Liver (tissue), 9 donors: ENCODE measurements around the gene CEACAM16. TPM values are rescaled to one million over a fixed set of nuclear protein-coding genes. Genes with fewer than 3 reads are reported as not detected.

Source experiments
- DNase-seq: peaks from one replicate; pipeline ENCODE4 v3.0.0-alpha.2; 2017; ENCODE audit warnings: low spot score
- H3K27ac ChIP-seq, 2 donors: one replicate each; pipeline ENCODE4 v1.7.0; 2013; ENCODE audit warnings: inconsistent platforms in 2 of 2, low read length in 2 of 2, control low read depth in 1 of 2, low read depth in 1 of 2, mild to moderate bottlenecking in 1 of 2
- H3K27me3 ChIP-seq, 4 donors: one replicate each; pipeline versions ENCODE4 v1.6.1 to v1.7.0; 2013; ENCODE audit warnings: low read length in 3 of 4, inconsistent platforms in 1 of 4, mild to moderate bottlenecking in 1 of 4, moderate library complexity in 1 of 4; ENCODE audit not compliant: control insufficient read depth in 4 of 4, insufficient read depth in 4 of 4
- H3K36me3 ChIP-seq, 4 donors: one replicate each; pipeline versions ENCODE4 v1.6.1 to v1.7.0; 2013; ENCODE audit warnings: low read length in 3 of 4, mild to moderate bottlenecking in 3 of 4, low read depth in 1 of 4, moderate library complexity in 1 of 4; ENCODE audit not compliant: control insufficient read depth in 4 of 4, insufficient read depth in 3 of 4
- H3K4me1 ChIP-seq, 4 donors: one replicate each; pipeline versions ENCODE4 v1.6.1 to v1.7.0; 2013; ENCODE audit warnings: low read length in 3 of 4, mild to moderate bottlenecking in 3 of 4, moderate library complexity in 1 of 4; ENCODE audit not compliant: control insufficient read depth in 4 of 4, insufficient read depth in 4 of 4
- H3K4me3 ChIP-seq, 3 donors: one replicate each; pipeline versions ENCODE4 v1.6.1 to v1.7.0; 2013; ENCODE audit warnings: low read length in 3 of 3, control low read depth in 1 of 3, low read depth in 1 of 3, mild to moderate bottlenecking in 1 of 3
- H3K9ac ChIP-seq, 2 donors: one replicate each; pipeline ENCODE4 v1.7.0; 2013; ENCODE audit warnings: low read length in 2 of 2, mild to moderate bottlenecking in 2 of 2, moderate library complexity in 2 of 2, control low read depth in 1 of 2, low read depth in 1 of 2
- H3K9me3 ChIP-seq, 4 donors: one replicate each; pipeline versions ENCODE4 v1.6.1 to v1.7.0; 2013; ENCODE audit warnings: low read length in 3 of 4; ENCODE audit not compliant: control insufficient read depth in 4 of 4
- CTCF ChIP-seq: fragments of 150-350 bp; IDR thresholded peaks from 2 replicates; pipeline ENCODE4 v1.5.1; 2017; ENCODE audit warnings: improper control_type of control experiment, low read depth, low read length; ENCODE audit not compliant: missing input control
- EGR1 ChIP-seq, 2 donors: IDR thresholded peaks; 2 replicates each; pipeline ENCODE4 v1.6.1; 2016 to 2018; ENCODE audit warnings: antibody characterized with exemption in 2 of 2, low read depth in 2 of 2
- FOXA1 ChIP-seq: IDR thresholded peaks from 2 replicates; pipeline ENCODE4 v1.6.1; 2016; ENCODE audit warnings: antibody characterized with exemption
- GABPA ChIP-seq, 2 donors: IDR thresholded peaks in 1 of 2; conservative IDR thresholded peaks in 1 of 2; 2 replicates each; pipeline ENCODE4 v1.6.1; 2016; ENCODE audit warnings: antibody characterized with exemption in 2 of 2, mild to moderate bottlenecking in 1 of 2, moderate library complexity in 1 of 2
- HNF4A ChIP-seq, 2 donors: conservative IDR thresholded peaks; 2 replicates each; pipeline ENCODE4 v1.6.1; 2016; ENCODE audit warnings: antibody characterized with exemption in 2 of 2, mild to moderate bottlenecking in 2 of 2
- HNF4G ChIP-seq: IDR thresholded peaks from 2 replicates; pipeline ENCODE4 v1.6.1; 2016; ENCODE audit warnings: antibody characterized with exemption
- JUND ChIP-seq, 2 donors: IDR thresholded peaks; 2 replicates each; pipeline ENCODE4 v1.6.1; 2016; ENCODE audit warnings: antibody characterized with exemption in 2 of 2
- NR2F2 ChIP-seq: IDR thresholded peaks from 2 replicates; pipeline ENCODE4 v1.6.1; 2016; ENCODE audit warnings: antibody characterized with exemption
- REST ChIP-seq: IDR thresholded peaks from 2 replicates; pipeline ENCODE4 v1.6.1; 2016; ENCODE audit warnings: antibody characterized with exemption, mild to moderate bottlenecking
- RXRA ChIP-seq, 2 donors: IDR thresholded peaks; 2 replicates each; pipeline ENCODE4 v1.6.1; 2017 to 2018; ENCODE audit warnings: antibody characterized with exemption in 2 of 2, mild to moderate bottlenecking in 1 of 2
- SP1 ChIP-seq: IDR thresholded peaks from 2 replicates; pipeline ENCODE4 v1.6.1; 2018; ENCODE audit warnings: antibody characterized with exemption, mild to moderate bottlenecking
- TAF1 ChIP-seq: conservative IDR thresholded peaks from 2 replicates; pipeline ENCODE4 v1.6.1; 2016; ENCODE audit warnings: antibody characterized with exemption, mild to moderate bottlenecking
- YY1 ChIP-seq: IDR thresholded peaks from 2 replicates; pipeline ENCODE4 v1.6.1; 2016; ENCODE audit warnings: antibody characterized with exemption, mild to moderate bottlenecking
- ZBTB33 ChIP-seq: IDR thresholded peaks from 2 replicates; pipeline ENCODE4 v1.6.1; 2016; ENCODE audit warnings: antibody characterized with exemption
- WGBS: extraction: QIAGEN DNeasy Blood & Tissue Kit; methylation state at CpG from one replicate; pipeline ENCODE4 v1.1.7; 2013; 5-methylcytosine and 5-hydroxymethylcytosine counted together
- polyA plus RNA-seq, 2 donors: library from polyadenylated mRNA; stranded (reverse) in 1 of 2; unstranded in 1 of 2; fragments of 200-250 nt in 1 of 2; fragments of >200 nt in 1 of 2; fragmentation: Nextera tagmentation in 1 of 2; extraction: Ambion mirVana in 1 of 2; gene quantifications; one replicate each; pipeline versions ENCODE4 v1.2.1 to v1.2.3, GENCODE V29; 2013 to 2015
- total RNA-seq, 2 donors: library from RNA; depleted of rRNA; stranded (reverse); fragments of >200 nt; gene quantifications; one replicate each; pipeline ENCODE4 v1.2.3, GENCODE V29; 2014
- TF ChIP-seq, protein P1 (sequence below): IDR thresholded peaks from 2 replicates; pipeline ENCODE4 v1.6.1; 2016; ENCODE audit warnings: antibody characterized with exemption
- donor health status: healthy.
- donor health status: healthy.
- donor health status: healthy.
- donor health status: healthy.
- donor health status: healthy.

CEACAM16 gene
- total and polyA plus RNA-seq, 4 donors, result 0.09 TPM; not detected in 3

DNA sequence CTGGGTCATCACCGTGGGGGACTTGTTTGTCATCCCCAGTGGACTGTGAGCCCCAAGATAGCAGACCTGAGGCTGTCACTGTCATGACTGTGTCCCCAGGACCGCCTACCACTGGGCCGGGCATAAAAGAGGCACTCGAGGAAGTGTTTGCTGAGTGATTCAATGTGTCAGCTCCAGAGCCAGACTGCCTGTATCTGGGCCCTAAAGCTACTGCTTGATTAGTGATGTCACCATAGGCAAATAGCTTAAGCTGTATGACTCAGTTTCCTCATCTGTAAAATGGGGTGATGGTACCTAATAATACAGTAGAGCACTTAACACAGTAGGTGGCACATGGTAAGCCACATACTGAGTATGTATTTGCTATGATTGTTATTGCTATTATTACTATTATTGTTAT lies 38.9 kb upstream of the CEACAM16 start:
- no peak for DNase-seq
- no peak overlapping the region for H3K27ac ChIP-seq
- 91% methylated on average over 4 of the region's 4 CpGs for whole genome bisulfite sequencing

More for the DNA sequence above, 38.9 kb upstream of the CEACAM16 start:
- no peak overlapping the region for H3K4me3 ChIP-seq
- no peaks in the 10 kb centered on the region for H3K27me3 ChIP-seq
- H3K9ac ChIP-seq, result no peak overlapping the region
- H3K4me1 ChIP-seq, result peaks cover 0 to 7% (median 3%) of the 10 kb centered on the region in 4 donors
- no peak for TF ChIP-seq CTCF
- no peak for TF ChIP-seq GABPA (IDR thresholded peaks at IDR 0.05 in 1 of 2, conservative IDR thresholded peaks at IDR 0.05 in 1 of 2)
- TF ChIP-seq RXRA (IDR thresholded peaks at IDR 0.05), result no peak
- TF ChIP-seq REST, result no peak
- TF ChIP-seq NR2F2, result no peak
- no peak for TF ChIP-seq JUND (IDR thresholded peaks at IDR 0.05)
- no peak for TF ChIP-seq HNF4A (conservative IDR thresholded peaks at IDR 0.05)
- TF ChIP-seq YY1, result no peak
- no peak for TF ChIP-seq HNF4G
- no peak for TF ChIP-seq ZBTB33
- no peak for TF ChIP-seq SP1
- TF ChIP-seq EGR1 (IDR thresholded peaks at IDR 0.05; ENCODE audit: low read depth in 2 of 2), result no peak
- TF ChIP-seq TAF1, result no peak
- no peak for TF ChIP-seq FOXA1
- TF ChIP-seq, protein P1, sequence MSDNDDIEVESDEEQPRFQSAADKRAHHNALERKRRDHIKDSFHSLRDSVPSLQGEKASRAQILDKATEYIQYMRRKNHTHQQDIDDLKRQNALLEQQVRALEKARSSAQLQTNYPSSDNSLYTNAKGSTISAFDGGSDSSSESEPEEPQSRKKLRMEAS, result no peak
- H3K36me3 ChIP-seq, result peaks cover 6 to 72% (median 44%) of the 10 kb centered on the region in 4 donors
- no peaks in the 10 kb centered on the region for H3K9me3 ChIP-seq
